Ishikawa (cell line): Measurements from ENCODE around the gene LINC01488.

ENCODE experiments used
- CEBPB ChIP-seq: IDR thresholded peaks from 2 replicates; pipeline ENCODE4 v1.6.1; 2012
- CREB1 ChIP-seq: IDR thresholded peaks from 2 replicates; pipeline ENCODE4 v1.6.1; 2012; ENCODE audit warnings: low read depth
- EGR1 ChIP-seq: IDR thresholded peaks from 2 replicates; pipeline ENCODE4 v1.6.1; 2012
- EP300 ChIP-seq: IDR thresholded peaks from 2 replicates; pipeline ENCODE4 v1.6.1; 2012; ENCODE audit warnings: borderline replicate concordance
- FOXM1 ChIP-seq: IDR thresholded peaks from 2 replicates; pipeline ENCODE4 v1.6.1; 2012; ENCODE audit warnings: low read depth, borderline replicate concordance
- MAX ChIP-seq: IDR thresholded peaks from 2 replicates; pipeline ENCODE4 v1.6.1; 2012
- NFIC ChIP-seq: IDR thresholded peaks from 2 replicates; pipeline ENCODE4 v1.6.1; 2012
- RAD21 ChIP-seq: IDR thresholded peaks from 2 replicates; pipeline ENCODE4 v1.6.1; 2012; ENCODE audit warnings: low read depth
- REST ChIP-seq: IDR thresholded peaks from 2 replicates; pipeline ENCODE4 v1.6.1; 2012; ENCODE audit warnings: low read depth, mild to moderate bottlenecking
- TAF1 ChIP-seq: IDR thresholded peaks from 2 replicates; pipeline ENCODE4 v1.6.1; 2012; ENCODE audit warnings: low read depth, mild to moderate bottlenecking
- TCF12 ChIP-seq: IDR thresholded peaks from 2 replicates; pipeline ENCODE4 v1.6.1; 2012; ENCODE audit warnings: low read depth
- TEAD4 ChIP-seq: IDR thresholded peaks from 2 replicates; pipeline ENCODE4 v1.6.1; 2012
- USF1 ChIP-seq: IDR thresholded peaks from 2 replicates; pipeline ENCODE4 v1.6.1; 2012
- YY1 ChIP-seq: IDR thresholded peaks from 2 replicates; pipeline ENCODE4 v1.6.1; 2012; ENCODE audit warnings: low read depth
- ZBTB7A ChIP-seq: IDR thresholded peaks from 2 replicates; pipeline ENCODE4 v1.6.1; 2012; ENCODE audit warnings: low read depth

LINC01488 gene

GRCh38 chr11:69436041-69436982 lies 45.2 kb upstream of the LINC01488 start:
- TF ChIP-seq ZBTB7A = no peak

GRCh38 chr11:69437001-69437875 lies 44.2 kb upstream of the LINC01488 start:
- TF ChIP-seq MAX (peak; percentile 93), USF1 (peak; percentile 81), RAD21 (peak; percentile 23; the same call in 1 of the 2 replicates), TEAD4 (peak; percentile 100), TCF12 (peak; percentile 94), FOXM1 (peak; percentile 77), EGR1 (peak; percentile 89), NFIC (peak; percentile 79), CEBPB (peak; percentile 19; the same call in 1 of the 2 replicates), CREB1 (no peak), YY1 (peak; percentile 57; the same call in 1 of the 2 replicates), ZBTB7A (0 out of 2 replicates have a peak, but pooled peaks have one; percentile 68), EP300 (peak; percentile 93), TAF1 (no peak), REST (no peak)

- TF ChIP-seq RAD21 = no peak
- 0 out of 2 replicates have a peak, but pooled peaks have one; percentile 29 for TF ChIP-seq ZBTB7A
Observed at GRCh38 chr11:69437876-69438205, 43.6 kb upstream of the LINC01488 start.

GRCh38 chr11:69438286-69438920 lies 43.1 kb upstream of the LINC01488 start:
- TF ChIP-seq TAF1 (no peak), NFIC (no peak), USF1 (no peak), TEAD4 (no peak), EGR1 (no peak), EP300 (no peak), REST (no peak)

GRCh38 chr11:69439127-69439526 lies 42.3 kb upstream of the LINC01488 start:
- TF ChIP-seq CREB1 = no peak
- TF ChIP-seq NFIC = no peak
- TF ChIP-seq CEBPB = no peak
- no peak for TF ChIP-seq EP300
- TF ChIP-seq TAF1 = no peak
- TF ChIP-seq REST = no peak
- TF ChIP-seq RAD21 = no peak
- TF ChIP-seq USF1 = no peak
- TF ChIP-seq ZBTB7A = no peak
- no peak for TF ChIP-seq FOXM1
- no peak for TF ChIP-seq EGR1
- no peak for TF ChIP-seq TCF12
